Measurements from ENCODE around the gene WDTC1.
"Not testable (repeated sequence)": the region's sequence is repeated elsewhere in the genome, so short reads cannot be mapped to it uniquely, and the experiment has no call there.

The WDTC1 gene, protein sequence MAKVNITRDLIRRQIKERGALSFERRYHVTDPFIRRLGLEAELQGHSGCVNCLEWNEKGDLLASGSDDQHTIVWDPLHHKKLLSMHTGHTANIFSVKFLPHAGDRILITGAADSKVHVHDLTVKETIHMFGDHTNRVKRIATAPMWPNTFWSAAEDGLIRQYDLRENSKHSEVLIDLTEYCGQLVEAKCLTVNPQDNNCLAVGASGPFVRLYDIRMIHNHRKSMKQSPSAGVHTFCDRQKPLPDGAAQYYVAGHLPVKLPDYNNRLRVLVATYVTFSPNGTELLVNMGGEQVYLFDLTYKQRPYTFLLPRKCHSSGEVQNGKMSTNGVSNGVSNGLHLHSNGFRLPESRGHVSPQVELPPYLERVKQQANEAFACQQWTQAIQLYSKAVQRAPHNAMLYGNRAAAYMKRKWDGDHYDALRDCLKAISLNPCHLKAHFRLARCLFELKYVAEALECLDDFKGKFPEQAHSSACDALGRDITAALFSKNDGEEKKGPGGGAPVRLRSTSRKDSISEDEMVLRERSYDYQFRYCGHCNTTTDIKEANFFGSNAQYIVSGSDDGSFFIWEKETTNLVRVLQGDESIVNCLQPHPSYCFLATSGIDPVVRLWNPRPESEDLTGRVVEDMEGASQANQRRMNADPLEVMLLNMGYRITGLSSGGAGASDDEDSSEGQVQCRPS

DNA sequence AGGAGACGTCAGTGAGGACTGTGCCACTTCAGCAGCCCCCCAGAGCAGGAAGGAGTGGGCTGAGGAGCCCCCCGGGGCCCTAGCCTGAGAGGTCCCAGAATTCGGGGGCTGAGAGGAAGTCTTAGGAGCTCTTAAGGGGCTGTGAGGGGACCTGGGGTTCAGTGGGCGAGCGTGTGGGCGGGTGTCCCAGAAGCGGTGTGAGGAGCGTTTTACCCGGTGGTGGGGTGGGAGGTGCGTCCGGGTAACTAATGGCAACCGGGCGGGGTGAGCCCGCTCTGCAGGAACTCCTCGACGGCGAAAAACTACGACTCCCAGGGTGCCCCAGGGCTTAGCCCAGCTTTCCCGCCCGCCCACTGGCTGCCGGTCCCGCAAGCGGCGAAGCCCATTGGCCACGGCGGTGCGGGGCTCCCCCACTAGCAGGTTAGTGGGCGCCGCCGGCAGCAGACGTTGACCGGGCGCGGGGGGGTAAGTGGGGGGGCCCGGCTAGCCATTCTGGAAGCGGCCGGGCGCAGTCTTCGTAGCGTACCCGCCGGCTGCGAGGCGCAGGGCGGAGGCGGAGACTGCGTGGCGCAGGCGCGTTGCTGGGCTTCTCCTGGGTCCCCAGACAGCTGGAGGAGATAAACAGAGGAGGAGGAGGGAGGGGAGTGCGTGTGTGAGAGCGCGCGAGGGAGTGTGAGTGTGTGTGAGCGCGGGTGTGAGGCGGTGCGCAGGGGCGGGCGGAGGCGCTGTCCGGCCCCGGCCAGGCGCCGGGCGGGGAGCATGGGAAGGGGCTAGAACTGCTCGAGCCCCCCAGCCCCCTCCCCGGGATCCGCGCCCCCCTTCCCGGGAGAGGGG lies at the start of gene WDTC1:
Gene WDTC1 (plus strand): TSS at position 584 of the 834 bp plus-strand sequence. CDS start 26,423 bp downstream, outside the sequence.
- peak within 1 kb of the TSS; percentile 64 for H3K4me3 ChIP-seq (ENCODE audit: low read depth, low read length)
- peak; percentile 86 for DNase-seq (ENCODE audit: low read depth)

DNA sequence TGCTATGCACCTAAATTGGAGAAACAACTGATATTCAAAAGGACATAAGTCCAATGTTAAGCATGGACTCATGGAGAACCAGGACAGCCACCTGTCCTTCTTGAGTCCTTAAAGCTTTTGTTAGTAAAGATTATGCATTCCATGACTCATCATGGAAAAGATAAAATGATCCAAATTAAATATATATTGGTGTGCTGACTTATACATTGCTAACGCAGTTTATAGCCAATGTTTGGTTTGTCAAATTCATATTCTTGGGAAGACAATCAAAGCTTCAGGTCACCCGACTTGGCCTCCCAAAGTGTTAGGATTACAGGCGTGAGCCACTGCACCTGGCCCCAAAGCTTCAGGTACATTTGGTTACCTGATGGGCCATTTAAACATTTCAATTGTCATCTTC lies 49.8 kb upstream of the WDTC1 start:
- H3K4me3 ChIP-seq (ENCODE audit: low read depth, low read length); DNase-seq (ENCODE audit: low read depth): not testable (repeated sequence)

DNA sequence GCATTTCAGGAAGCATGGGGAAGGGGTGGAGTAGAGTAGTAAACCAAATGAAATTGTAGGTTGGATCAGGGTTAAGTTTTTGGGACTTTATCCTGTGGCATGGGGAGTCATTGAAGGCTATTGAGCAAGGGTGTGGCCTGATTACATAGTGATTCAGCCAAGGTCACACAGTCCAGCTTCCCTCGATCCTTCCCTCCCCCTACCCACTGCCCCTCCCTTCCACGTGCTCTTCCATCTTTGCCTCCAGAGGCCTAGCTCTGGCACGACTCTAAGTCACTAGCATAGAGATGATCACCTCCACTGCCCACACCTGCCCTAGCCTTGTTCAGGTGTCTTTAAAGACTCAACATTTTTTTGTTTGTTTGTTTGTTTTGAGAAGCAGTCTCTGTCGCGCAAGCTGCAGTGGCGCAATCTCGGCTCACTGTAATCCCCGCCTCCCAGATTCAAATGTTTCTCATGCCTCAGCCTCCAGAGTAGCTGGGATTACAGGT lies 42.3 kb upstream of the WDTC1 start:
- H3K4me3 ChIP-seq (ENCODE audit: low read depth, low read length): no peak overlapping the region
- DNase-seq (ENCODE audit: low read depth): no peak

DNA sequence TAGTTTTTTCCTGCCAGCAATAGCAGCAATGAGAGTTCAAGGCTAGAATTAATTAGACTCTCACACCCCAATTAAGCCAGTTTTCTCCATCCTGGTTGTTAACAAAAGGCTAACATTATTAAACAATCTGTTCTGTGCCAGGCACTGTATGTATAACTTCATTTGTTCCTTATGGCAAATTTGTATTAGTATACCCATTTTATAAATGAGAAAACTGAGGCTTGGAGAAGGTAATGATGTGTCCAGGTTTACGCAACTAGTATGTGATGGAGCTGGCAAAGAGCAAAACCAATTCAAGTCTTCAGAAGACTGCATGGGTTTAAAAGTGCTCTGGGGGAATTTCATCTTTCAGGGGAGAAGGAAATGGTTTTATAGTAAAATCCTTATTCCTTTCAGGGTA lies 41.2 kb upstream of the WDTC1 start:
- no peak overlapping the region for H3K4me3 ChIP-seq (ENCODE audit: low read depth, low read length)
- no peak for DNase-seq (ENCODE audit: low read depth)

DNA sequence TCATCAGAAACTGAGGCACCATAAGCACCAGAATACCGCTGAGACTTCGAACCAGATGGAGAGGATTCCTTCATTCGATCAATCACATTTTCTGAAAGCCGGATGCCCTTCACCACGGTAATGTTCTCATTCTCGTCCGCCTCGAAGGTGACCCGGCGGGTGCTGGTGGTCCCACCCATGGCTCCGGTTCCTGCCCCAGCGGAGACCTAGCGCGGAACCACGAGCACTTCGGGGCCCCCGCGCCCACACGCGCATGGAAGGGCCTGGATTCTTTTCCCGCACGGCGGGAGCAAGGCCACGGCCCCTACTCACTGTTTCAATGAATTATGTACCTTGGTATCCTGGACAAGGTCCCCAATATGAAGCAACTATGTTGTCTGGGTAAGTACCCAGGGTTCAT lies 33.1 kb upstream of the WDTC1 start:
- no peak for DNase-seq (ENCODE audit: low read depth)
- no peak overlapping the region for H3K4me3 ChIP-seq (ENCODE audit: low read depth, low read length)

DNA sequence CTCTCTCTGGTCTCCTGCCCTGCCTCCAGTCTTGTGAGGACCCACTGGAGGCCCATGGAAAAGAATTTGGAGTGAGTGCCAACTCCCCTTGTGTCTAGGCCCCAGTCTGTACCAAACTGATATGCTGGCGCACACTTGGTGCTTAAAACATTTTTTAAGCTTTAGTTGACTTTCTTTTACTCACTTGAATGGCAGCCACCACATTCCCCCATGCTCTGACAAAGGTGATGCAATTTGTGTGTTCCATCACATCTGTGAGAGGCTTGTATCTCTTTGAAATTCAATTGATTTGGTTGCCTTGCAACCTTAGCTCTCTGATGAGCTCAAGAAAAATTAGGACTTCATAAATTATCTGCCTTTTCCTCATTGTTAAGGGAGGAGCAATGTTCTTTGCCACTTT lies 30.5 kb upstream of the WDTC1 start:
- H3K4me3 ChIP-seq (ENCODE audit: low read depth, low read length): no peak overlapping the region
- no peak for DNase-seq (ENCODE audit: low read depth)

DNA sequence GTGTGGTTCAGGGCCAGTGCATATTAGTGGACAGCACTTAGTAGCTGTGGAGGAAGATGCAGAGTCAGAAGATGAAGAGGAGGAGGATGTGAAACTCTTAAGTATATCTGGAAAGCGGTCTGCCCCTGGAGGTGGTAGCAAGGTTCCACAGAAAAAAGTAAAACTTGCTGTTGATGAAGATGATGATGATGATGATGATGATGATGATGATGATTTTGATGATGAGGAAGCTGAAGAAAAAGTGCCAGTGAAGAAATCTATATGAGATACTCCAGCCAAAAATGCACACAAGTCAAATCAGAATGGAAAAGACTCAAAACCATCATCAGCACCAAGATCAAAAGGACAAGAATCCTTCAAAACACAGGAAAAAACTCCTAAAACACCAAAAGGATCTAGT lies 27.2 kb upstream of the WDTC1 start:
- not testable (repeated sequence) for H3K4me3 ChIP-seq (ENCODE audit: low read depth, low read length); DNase-seq (ENCODE audit: low read depth)

DNA sequence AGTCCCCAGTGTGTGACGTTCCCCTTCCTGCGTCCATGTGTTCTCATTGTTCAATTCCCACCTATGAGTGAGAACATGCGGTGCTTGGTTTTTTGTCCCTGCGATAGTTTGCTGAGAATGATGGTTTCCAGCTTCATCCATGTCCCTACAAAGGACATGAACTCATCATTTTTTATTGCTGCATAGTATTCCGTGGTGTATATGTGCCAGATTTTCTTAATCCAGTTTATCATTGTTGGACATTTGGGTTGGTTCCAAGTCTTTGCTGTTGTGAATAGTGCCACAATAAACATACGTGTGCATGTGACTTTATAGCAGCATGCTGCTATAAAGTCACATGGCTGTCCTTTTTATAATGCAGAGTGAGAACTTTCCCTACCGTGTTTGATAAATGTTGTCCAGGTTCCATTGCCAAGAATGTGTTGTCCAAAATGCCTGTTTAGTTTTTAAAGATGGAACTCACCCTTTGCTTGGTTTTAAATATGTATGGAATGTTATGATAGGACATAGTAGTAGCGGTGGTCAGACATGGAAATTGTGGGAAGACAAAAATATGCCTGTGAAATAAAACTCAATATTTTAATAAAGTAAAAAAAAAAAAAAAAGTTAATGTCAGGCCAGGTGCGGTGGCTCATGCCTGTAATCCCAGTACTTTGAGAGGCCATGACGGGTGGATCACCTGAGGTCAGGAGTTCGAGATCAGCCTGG lies 26.1 kb upstream of the WDTC1 start:
- H3K4me3 ChIP-seq (ENCODE audit: low read depth, low read length); DNase-seq (ENCODE audit: low read depth): not testable (repeated sequence)

DNA sequence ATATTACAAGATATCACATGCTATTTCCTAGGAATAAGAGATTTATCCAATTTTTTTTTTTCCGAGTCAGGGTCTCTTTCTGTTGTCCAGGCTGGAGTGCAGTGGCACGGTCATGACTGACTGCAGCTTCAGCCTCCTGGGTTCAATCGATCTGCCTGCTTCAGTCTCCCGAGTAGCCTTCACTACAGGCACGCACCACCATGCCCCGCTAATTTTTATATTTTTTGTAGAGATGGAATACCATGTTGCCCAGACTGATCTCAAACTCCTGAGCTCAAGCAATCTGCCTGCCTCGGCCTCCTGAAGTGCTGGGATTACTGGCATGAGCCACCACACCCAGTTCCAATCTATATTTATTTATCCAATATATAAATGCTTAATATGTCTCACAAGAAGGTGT lies 18.0 kb upstream of the WDTC1 start:
- no peak overlapping the region for H3K4me3 ChIP-seq (ENCODE audit: low read depth, low read length)

DNA sequence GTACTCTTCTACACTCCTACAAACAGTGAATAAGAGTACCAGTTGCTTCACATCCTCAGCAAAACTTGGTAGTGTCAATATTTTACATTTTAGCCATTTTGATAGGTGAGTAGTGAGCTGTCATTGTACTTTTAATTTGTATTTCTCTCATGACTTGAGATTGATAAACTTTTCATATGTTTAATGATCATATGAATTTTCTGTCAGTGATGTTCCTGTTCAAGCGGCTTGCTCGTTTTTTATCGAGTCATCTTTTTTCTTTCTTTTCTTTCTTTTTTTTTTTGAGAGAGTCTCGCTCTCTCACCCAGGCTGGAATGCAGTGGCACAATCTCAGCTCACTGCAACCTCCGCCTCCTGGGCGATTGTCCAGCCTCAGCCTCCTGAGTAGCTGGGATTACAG lies 17.0 kb upstream of the WDTC1 start:
- H3K4me3 ChIP-seq (ENCODE audit: low read depth, low read length): no peak overlapping the region
- no peak for DNase-seq (ENCODE audit: low read depth)

More for the DNA sequence above, 18.0 kb upstream of the WDTC1 start:
- DNase-seq (ENCODE audit: low read depth): no peak

DNA sequence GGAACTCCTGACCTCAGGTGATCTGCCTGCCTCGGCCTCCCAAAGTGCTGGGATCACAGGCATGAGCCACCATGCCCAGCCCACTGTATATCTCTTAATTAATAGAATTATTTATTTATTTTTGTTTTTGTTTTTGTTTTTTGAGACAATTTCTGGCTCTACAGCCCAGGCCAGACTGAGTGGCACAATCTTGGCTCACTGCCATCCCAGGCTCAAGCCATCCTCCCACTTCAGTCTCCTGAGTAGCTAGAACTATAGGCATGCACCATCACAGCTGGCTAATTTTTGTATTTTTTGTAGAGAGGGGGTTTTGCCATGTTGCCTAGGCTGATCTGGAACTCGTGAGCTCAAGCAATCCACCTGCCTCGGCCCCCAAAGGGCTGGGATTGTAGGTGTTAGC lies 15.7 kb upstream of the WDTC1 start:
- no peak for DNase-seq (ENCODE audit: low read depth)
- no peak overlapping the region for H3K4me3 ChIP-seq (ENCODE audit: low read depth, low read length)

DNA sequence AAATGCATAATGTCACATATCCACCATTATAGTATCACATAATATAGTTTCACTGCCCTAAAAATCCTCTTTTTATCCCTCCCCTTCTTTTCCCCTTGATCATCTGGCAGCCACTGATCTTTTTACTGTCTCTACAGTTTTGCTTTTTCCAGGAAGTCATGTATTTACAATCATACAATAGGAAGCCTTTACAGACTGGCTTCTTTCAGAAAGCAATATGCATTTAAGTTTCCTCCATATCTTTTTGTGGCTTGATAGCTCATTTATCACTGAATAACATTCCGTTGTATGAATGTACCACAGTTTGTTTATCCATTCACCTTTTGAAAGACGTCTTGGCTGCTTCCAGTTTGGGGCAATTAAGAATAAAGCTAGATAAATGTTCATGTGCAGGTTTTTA lies 14.3 kb upstream of the WDTC1 start:
- DNase-seq (ENCODE audit: low read depth): no peak

DNA sequence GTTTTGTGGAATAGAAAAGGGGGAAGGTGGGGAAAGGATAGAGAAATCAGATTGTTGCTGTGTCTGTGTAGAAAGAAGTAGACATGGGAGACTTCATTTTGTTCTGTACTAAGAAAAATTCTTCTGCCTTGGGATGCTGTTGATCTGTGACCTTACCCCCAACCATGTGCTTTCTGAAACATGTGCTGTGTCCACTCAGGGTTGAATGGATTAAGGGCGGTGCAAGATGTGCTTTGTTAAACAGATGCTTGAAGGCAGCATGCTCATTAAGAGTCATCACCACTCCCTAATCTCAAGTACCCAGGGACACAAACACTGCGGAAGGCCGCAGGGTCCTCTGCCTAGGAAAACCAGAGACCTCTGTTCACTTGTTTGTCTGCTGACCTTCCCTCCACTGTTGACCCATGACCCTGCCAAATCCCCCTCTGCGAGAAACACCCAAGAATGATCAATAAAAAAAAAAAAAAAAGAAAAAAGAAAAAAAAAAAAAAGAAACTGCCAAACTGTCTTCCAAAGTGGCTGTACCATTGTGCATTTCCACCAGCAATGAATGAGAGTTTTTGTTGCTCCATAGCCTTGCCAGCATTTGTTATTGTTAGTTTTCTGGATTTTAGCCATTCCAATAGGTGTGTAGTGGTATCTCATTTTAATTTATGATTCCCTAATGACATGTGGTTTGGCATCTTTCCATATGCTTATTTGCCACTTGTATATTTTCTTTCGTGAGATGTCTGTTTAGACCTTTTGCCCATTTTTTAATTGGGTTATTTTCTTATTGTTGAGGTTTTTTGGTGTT lies 13.5 kb upstream of the WDTC1 start:
- DNase-seq (ENCODE audit: low read depth); H3K4me3 ChIP-seq (ENCODE audit: low read depth, low read length): not testable (repeated sequence)

More for the DNA sequence above, 14.3 kb upstream of the WDTC1 start:
- H3K4me3 ChIP-seq (ENCODE audit: low read depth, low read length): no peak overlapping the region

DNA sequence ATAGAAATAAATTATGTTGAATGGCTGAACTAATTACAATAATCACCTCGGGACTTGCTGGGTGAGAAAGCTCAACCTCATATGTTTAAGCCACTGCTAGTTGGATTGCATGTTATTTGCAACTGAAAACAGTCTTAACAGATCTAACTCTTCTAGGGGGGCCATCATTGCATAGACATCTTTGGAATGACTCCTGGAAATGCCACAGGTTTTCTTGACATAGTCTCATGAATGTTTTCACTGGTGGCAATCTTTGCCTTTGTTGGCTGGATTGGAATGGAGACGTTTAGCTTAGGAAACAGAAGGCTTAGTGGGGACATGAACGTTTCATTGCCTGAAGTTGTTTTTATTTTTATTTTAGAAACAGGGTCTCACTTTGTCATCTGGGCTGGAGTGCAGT lies 8.8 kb upstream of the WDTC1 start:
- no peak overlapping the region for H3K4me3 ChIP-seq (ENCODE audit: low read depth, low read length)
- DNase-seq (ENCODE audit: low read depth): no peak

DNA sequence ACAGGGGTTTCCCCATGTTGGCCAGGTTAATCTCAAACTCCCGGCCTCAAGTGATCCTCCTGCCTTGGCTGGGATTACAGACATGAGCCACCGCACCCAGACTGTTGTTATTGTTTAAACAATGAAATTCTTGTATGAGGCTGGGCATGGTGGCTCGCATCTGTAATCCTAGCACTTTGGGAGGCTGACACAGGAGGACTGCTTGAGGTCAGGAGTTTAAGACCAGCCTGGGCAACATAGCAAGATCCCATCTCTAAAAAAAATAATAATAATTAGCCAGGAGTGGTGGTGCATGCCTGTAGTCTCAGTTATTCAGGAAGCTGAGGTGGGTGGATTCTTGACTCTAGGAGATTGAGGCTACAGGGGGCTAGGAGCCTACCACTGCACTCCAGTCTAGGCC lies 6.7 kb upstream of the WDTC1 start:
- H3K4me3 ChIP-seq (ENCODE audit: low read depth, low read length): no peak overlapping the region
- DNase-seq (ENCODE audit: low read depth): no peak

DNA sequence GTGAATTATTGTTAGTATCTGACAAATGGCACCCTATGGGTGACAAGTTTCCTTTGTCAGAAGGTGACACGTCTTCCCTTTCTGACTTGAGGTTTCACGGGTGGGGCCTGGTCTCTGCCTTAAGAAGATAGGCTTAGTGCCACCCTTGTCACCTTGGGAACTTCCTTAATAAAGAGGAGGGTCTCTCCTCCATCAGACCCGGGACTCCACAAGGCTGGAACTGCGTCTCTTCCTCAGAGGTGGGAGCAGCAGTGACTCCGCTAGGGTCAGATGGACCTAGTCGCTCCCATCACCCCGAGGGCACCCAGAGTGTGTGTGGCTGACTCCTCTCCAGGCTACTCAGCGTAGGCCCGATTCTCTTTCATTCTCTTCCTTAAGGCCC lies 774 bp upstream of the WDTC1 start:
- no peak for DNase-seq (ENCODE audit: low read depth)
- peak overlapping the region; percentile 64 for H3K4me3 ChIP-seq (ENCODE audit: low read depth, low read length)

DNA sequence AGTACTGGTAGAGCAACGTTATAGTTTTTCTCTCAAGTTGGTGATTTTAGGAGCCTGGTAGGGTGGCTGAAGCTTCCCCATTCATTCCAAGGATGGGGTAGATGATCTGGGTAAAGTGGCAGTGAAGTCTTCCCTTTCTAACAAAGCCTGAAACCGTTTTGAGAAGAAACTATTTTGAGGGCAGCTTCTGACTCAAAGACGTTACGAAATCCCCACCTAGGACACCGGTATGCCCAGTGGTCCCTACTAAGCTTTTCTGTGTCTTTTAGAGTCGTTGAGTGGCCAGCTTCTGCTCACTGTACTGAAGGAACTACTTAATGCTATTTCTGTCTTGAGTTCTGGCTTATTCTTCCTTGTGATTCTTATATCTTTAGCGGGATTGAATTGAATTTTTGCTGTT lies 1.4 kb downstream of the WDTC1 start:
- H3K4me3 ChIP-seq (ENCODE audit: low read depth, low read length): peak overlapping the region; percentile 64
- no peak for DNase-seq (ENCODE audit: low read depth)

DNA sequence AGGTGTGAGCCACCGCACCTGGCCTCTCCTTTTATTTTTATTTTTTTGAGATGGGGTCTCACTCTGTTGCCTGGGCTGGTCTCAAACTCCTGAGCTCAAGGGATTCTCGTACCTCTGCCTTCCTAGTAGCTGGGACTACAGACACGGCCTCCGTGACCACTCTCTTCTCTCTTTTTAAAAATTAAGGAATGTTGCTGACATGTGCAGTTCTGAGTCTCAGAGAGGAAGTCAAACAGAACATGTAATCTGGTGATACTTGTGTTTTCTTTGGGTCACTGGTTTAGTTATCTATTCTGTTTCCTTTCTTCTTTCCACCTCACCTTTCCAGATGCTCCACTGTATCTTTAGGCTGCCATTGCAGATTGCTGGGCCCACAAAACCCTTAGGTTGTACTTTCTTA lies 2.7 kb downstream of the WDTC1 start:
- H3K4me3 ChIP-seq (ENCODE audit: low read depth, low read length): no peak overlapping the region
- no peak for DNase-seq (ENCODE audit: low read depth)

DNA sequence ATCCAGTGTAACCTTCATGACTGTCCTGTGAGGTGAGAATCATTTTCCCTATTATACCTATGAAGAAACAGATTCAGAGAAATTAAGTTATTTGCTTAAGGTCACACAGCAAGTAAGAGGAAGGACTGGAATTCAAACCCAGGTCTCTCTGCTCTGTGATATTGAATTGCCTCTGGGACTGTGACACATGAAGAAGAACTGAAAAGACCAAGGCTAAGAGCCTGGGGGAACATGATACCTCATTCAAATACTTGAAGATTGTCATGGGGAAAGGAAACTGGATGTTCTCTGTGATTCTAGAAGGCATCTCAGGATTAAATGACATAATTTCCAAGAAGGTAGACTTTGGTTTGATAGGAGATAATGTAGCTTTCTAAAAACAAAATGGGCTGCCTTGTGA lies 3.6 kb downstream of the WDTC1 start:
- H3K4me3 ChIP-seq (ENCODE audit: low read depth, low read length): no peak overlapping the region
- DNase-seq (ENCODE audit: low read depth): no peak
